OCI-LY3 (cell line): ENCODE measurements around the gene PLEKHS1.

Source experiments
- H2AFZ ChIP-seq: fragments of 200-600, 300-600 bp; shearing (Covaris generic); 2 replicates; pipeline ENCODE4 v1.6.0; 2014; ENCODE audit warnings: antibody characterized with exemption, low read depth, low read length
- H3K27ac ChIP-seq: fragments of 200-600, 300-600 bp; sonication (generic); 2 replicates; pipeline ENCODE4 v1.5.1; 2014; ENCODE audit warnings: mild to moderate bottlenecking, low read length, moderate library complexity, mixed read lengths
- H3K27me3 ChIP-seq: fragments of 200-600, 300-600 bp; sonication (generic); 2 replicates; pipeline ENCODE4 v1.6.1; 2014; ENCODE audit warnings: low read depth, low read length, mixed read lengths
- H3K36me3 ChIP-seq: fragments of 200-600, 300-600 bp; sonication (generic); replicated peaks from 2 replicates; pipeline ENCODE3; 2014; ENCODE audit warnings: low read depth, low read length, mixed read lengths
- H3K4me1 ChIP-seq: fragments of 300-600, 200-600 bp; sonication (generic); 2 replicates; pipeline ENCODE4 v1.6.1; 2014; ENCODE audit warnings: low read length, mixed read lengths
- H3K4me2 ChIP-seq: fragments of 200-600, 300-600 bp; sonication (generic); 2 replicates; pipeline ENCODE4 v1.6.1; 2014; ENCODE audit warnings: low read length, mixed read lengths
- H3K4me3 ChIP-seq: fragments of 300-600, 200-600 bp; sonication (generic); 2 replicates; pipeline ENCODE4 v1.5.1; 2014; ENCODE audit warnings: antibody characterized with exemption, mild to moderate bottlenecking, low read length, moderate library complexity
- H3K79me2 ChIP-seq: fragments of 300-600, 200-600 bp; shearing (Covaris generic); 2 replicates; pipeline ENCODE4 v1.6.1; 2014; ENCODE audit warnings: mild to moderate bottlenecking, low read length, mixed read lengths
- H3K9ac ChIP-seq: fragments of 300-600, 200-600 bp; shearing (Covaris generic); 2 replicates; pipeline ENCODE4 v1.6.0; 2014; ENCODE audit warnings: mild to moderate bottlenecking, low read length, moderate library complexity
- H3K9me3 ChIP-seq: fragments of 200-600, 300-600 bp; shearing (Covaris generic); 2 replicates; pipeline ENCODE4 v1.6.1; 2014; ENCODE audit warnings: low read length, mixed read lengths; ENCODE audit not compliant: insufficient read depth
- H4K20me1 ChIP-seq: fragments of 200-600, 300-600 bp; sonication (generic); 2 replicates; pipeline ENCODE4 v1.6.1; 2016; ENCODE audit warnings: low read length, mixed read lengths; ENCODE audit not compliant: insufficient read depth
- CTCF ChIP-seq: fragments of 200-600, 300-600 bp; sonication (generic); IDR thresholded peaks from 2 replicates; pipeline ENCODE4 v1.5.1; 2014; ENCODE audit warnings: antibody characterized with exemption, low read length, low read depth
- EZH2phosphoT487 ChIP-seq: fragments of 200-600 bp; shearing (Covaris generic); IDR thresholded peaks from 2 replicates; pipeline ENCODE4 v1.6.1; 2018; ENCODE audit warnings: antibody characterized with exemption, mixed run types, low read depth

Gene PLEKHS1

GRCh38 chr10:113751181-113751732 lies at the start of gene PLEKHS1:
PLEKHS1 (plus strand) TSS chr10:113751682; CDS start chr10:113755278, 3,596 bp downstream.
- H3K4me1 ChIP-seq = no peaks in the 10 kb centered on the region

GRCh38 chr10:113704637-113705343 lies 46.7 kb upstream of the PLEKHS1 start:
- Histone ChIP-seq H3K36me3 (no peaks in the 10 kb centered on the region), H3K79me2 (no peaks in the 10 kb centered on the region), H3K4me3 (no peak overlapping the region), H4K20me1 (no peaks in the 10 kb centered on the region), H2AFZ (no peak overlapping the region), H3K27ac (no peak overlapping the region), H3K4me1 (no peaks in the 10 kb centered on the region), H3K9me3 (no peaks in the 10 kb centered on the region), H3K9ac (no peak overlapping the region), H3K27me3 (no peaks in the 10 kb centered on the region), H3K4me2 (no peak overlapping the region)
- TF ChIP-seq EZH2phosphoT487 (no peak), CTCF (peak; percentile 60)

More at GRCh38 chr10:113751181-113751732, at the start of gene PLEKHS1:
- H3K27me3 ChIP-seq = no peaks in the 10 kb centered on the region
- no peak within 1 kb of the TSS for H2AFZ ChIP-seq
- no peaks in the 10 kb centered on the region for H3K79me2 ChIP-seq
- no peak within 1 kb of the TSS for H3K4me2 ChIP-seq
- no peaks in the 10 kb centered on the region for H3K36me3 ChIP-seq
- no peak within 1 kb of the TSS for H3K4me3 ChIP-seq
- H3K9ac ChIP-seq = no peak within 1 kb of the TSS
- no peaks in the 10 kb centered on the region for H3K9me3 ChIP-seq
- H3K27ac ChIP-seq = no peak within 1 kb of the TSS
- no peak for TF ChIP-seq CTCF
- no peak for TF ChIP-seq EZH2phosphoT487
- no peaks in the 10 kb centered on the region for H4K20me1 ChIP-seq

DNA sequence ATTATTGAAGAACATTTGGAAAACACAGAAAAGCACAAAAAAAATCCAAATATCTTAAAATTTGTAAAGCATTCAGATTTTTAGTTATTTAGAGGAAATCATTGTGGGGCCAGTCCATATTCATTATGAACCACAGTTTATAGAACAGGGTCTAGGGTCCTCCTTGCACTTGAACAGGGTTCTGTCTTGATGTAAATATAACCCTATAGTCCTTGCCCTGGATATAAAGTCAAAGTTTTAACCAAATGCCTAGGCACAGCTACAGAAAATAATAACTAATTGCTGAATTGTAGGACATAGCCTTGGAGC lies 46.2 kb upstream of the PLEKHS1 start:
- H3K27me3 ChIP-seq = no peaks in the 10 kb centered on the region
- no peak overlapping the region for H3K27ac ChIP-seq
- H3K79me2 ChIP-seq = no peaks in the 10 kb centered on the region

More for the DNA sequence above, 46.2 kb upstream of the PLEKHS1 start:
- no peaks in the 10 kb centered on the region for H3K9me3 ChIP-seq
- no peak overlapping the region for H3K4me3 ChIP-seq
- no peak overlapping the region for H3K9ac ChIP-seq
- TF ChIP-seq CTCF (no peak), EZH2phosphoT487 (no peak)
- H3K36me3 ChIP-seq = no peaks in the 10 kb centered on the region
- H2AFZ ChIP-seq = no peak overlapping the region
- no peak overlapping the region for H3K4me2 ChIP-seq
- no peaks in the 10 kb centered on the region for H4K20me1 ChIP-seq
- no peaks in the 10 kb centered on the region for H3K4me1 ChIP-seq
